NCI-H524 (cell line): ENCODE data around the gene SMIM23.

ENCODE experiments used
- DNase-seq, 2 experiments: peaks; one replicate each; lab custom pipeline; 2025; lab: John Stamatoyannopoulos, UW

Gene SMIM23

DNA sequence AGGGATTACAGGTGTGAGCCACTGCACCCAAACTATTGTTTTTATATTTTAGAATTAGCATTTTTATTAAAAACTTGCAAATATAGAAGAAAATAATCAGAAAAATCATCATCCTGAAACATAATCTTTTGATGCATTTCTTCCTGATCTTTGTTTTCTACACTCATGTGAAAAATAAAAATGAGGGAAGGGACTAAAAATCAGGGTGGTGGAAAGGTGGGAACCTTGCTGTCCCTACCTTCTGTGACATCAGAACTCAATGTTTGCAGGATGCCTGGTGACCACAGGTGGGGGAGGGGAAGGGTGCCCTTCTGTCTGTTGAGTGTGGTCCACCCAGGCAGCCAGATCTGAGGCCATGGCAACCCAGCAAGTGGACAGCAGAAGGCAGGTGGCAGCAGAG, at the start of gene SMIM23:
Gene SMIM23 (plus strand): TSS at position 301 of the 400 bp plus-strand sequence. CDS start 55 bp downstream, at position 356.
- no peak for DNase-seq

DNA sequence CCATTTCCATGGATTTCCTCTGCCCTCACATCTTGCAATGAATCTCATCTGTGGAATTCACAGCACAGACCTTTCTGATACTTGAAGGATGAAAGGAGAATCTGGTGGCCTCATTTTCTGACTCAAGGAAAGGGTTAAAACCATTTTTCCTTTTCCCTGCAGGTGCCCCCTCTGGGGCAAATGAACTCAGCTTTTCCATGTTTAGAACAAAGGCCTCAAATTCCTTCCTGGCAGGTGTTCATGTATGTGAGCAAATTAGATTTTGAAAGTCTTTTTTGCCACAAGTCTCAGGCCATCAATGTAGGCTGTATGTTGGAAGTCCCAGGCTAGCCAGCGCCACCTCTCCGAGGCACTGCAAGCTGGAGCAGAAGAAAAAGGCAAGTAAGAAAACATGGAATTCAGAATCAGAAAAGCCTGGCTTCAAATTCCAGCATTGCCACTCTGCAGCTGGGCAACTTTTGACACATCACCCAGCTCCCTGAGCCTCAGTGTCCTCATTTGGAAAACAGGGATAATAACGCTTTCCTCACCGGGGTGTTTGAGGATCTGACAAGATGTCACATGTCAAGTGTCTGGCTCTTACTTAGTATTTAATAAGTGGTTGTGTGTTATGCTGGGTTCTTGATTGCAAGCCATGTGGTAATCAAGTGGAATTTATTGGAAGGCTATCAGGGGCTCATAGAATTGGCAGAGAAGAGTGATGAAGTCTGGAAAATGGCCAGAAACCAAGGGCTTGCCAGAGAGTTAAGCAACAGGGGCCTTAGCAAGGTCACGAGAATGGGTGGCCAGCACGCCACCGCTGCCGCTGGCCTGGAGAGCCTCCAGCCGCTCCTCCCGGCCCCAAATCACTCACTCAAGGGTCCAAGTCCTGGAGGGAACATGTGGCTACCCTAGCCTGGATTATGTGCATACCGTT, 48.4 kb upstream of the SMIM23 start:
- DNase-seq: no peak

DNA sequence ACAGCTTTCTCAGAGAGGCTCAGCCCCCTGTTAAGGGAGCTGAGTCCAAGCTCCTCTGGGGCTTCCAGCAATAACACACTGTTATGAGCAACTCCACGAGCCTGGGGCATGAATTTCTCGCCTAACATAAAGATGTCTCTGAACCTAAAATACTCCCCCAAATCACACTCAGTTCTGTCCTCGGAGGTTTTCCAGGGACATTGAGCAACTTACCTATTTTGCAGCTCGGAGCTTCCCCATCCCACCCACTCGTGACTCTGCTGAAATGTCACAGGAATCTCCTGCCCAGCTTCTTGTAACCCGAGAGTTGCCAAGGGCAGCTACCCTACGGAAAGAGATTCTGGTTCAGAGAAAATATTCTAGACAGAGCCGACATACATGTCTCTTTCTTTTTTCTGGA, 47.1 kb upstream of the SMIM23 start:
- no peak for DNase-seq

DNA sequence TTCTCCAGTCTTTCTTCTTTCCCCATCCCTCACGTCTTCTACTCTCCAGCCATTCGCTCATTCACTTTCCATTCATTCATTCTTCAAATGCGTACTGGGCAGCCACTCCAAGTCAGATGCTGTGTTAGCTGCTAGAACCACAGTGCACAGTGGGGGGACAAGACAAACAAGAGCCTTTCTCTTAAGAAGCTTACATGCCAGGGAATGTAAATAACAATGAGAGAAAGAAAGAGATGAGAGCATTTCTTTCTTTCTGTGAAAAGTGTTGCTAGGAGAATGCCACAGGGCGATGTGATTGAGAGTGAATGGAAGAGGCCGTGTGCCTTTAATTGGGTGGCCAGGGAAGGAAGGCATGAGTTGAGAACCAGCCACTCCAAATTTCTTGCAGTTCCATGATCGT, 46.3 kb upstream of the SMIM23 start:
- DNase-seq: no peak

DNA sequence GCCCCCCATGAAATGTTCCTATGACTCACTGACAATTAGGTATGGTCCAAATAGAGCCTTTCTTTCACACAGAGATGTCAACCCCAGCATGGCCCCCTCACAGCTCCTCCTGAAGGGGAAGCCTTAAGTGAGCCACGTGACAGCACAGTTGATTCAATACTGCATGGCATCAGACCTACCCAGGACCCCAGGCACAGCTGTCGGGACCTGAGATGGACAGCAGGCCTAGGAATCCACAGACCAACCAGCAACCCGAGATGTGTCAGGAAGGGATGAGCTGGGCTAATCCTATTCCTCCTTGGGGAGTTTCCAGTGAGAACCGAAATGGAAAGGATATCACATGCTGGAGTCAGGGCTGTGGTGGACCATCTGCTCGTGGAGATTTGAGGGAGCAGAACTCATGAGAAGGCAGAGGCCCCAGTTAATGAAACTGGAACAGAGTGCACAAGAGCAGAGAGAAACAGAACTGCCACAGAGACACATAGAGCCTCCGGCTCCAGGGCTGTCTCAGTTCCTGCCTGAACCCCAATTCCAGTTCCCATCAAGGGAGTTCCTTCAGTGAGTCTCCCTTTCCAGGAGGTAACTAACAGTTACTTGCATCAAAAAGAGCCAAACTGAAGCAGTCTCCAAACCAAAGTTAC, 42.1 kb upstream of the SMIM23 start:
- DNase-seq: peak; percentile 78 to 91

DNA sequence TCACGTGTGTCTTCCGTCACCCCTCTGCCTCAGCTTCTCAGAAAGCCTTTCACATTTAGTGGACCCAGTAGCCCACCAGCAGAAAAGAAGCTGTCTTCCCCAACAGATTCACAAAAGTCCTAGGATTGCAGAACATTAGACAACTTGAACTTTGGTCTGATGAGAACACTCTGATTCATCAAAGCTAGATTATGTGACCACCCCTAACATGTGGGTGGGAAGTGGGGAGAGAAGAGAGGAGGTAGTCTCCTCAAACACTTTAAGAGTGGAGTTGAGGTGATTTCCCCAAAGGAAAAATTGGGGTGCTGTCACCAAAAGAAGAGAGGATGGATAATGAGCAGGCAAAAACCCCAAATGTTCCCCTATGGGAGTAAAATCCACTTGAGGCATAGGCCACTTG, 41.4 kb upstream of the SMIM23 start:
- DNase-seq: no peak

DNA sequence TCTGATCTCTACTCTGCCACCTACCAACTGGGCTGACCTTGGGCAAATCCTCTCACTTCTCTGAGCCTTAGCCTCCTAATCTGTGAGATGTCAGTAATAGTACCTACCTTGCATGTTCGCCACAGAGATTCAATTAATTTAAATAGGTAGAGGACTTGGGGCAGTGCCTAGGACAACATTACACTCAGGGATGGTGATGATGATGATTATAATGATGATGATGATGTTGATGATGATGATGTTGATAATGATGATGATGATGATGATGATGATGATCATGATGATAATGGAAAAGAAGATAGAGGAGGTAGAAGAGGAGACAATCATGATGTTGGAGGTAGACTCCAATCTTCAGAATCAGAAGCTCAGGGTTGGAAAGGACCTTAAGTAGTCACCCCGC, 40.7 kb upstream of the SMIM23 start:
- no peak for DNase-seq

DNA sequence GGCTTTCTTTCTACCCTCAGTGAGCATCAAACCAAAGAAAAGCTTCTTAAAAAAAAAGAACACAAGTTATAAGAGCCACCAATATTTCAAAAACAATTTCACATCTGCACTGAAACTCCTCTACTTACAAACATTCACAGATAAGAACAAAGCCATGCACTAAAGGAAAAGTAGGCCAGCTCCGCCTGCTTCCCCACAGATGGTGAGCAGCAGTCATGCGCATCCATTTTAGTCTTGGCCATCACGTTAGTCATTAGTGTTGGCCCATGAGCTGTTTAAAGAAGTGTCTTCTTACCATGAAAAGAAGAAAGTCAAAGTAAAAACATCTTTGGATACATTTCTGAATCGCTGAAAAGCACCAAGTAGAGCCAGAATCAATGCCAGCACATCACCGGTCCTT, 40.0 kb upstream of the SMIM23 start:
- DNase-seq: no peak

DNA sequence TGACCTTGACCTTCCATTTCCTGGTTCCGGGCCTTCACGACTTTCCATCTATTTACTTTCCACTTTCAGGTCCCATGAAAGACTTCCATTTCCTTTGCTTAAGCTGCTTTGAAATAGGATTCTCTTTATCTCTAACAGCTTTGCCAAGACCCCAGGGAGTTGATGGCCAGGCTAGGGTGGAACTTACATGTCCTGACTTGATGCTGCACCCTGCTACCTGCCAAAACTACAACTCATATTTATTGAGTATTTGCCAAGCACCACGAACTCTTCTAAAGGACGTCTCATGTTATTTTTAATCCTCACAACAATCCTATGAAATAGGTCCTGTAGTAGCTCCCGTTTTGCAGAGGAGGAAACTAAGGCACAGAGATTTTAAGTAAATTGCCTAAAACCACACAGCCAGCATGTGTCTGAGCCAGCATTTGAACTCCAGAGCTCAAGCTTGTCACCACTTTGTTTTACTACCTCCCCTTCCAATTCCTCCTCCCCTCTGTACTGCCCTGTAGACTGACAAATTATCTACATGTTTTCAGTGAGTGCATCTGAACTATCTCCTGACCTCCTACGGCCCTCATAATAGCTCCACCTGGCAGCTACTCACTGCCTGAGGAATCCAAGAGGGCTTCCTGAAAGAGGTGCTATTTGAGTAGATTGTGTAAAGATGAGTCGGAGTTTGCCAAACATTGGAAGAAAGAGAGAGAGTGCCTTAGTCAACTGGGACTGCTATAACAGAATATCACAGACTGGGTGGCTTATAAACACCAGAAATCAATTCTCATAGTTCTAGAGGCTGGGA, 38.4 kb upstream of the SMIM23 start:
- DNase-seq: no peak

DNA sequence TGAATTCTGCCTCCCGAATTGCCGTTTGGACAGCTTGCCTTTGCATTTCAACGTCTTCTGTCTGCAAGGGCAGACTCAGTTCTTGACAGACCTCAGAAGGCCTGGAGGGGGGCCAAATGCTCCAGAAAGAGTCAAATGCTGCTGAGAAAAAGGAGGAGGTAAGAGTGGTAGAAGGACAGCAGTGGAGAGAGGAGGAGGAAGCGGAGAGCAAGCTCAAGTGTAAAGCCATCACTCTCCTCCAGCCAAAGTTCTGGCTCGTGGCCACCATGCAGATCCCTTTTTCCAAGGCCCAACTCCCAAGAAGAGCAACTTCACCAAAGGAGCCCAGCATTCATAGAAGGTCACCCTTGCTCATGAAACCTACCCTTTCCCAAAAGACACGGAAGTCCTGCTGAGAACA, 36.9 kb upstream of the SMIM23 start:
- DNase-seq: no peak

DNA sequence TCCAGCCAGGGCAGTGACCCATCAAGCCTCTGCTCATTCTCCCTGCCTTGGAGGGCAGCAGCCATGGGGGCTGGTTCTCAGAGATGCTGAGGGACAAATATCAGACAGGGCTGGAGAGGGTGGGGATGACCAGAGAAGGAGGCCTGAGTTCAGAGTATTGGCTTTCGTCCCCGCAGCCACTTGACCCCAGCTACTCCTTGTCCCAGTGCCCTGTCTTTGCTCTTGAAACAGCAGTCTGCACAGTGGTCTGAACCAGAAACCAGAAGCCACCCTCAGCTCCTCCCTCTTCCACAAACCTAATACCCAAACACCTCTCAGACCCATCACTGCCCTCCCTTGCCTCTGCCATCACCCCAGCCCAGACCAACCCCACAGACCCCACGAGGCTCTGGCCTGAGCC, 36.3 kb upstream of the SMIM23 start:
- DNase-seq: no peak

DNA sequence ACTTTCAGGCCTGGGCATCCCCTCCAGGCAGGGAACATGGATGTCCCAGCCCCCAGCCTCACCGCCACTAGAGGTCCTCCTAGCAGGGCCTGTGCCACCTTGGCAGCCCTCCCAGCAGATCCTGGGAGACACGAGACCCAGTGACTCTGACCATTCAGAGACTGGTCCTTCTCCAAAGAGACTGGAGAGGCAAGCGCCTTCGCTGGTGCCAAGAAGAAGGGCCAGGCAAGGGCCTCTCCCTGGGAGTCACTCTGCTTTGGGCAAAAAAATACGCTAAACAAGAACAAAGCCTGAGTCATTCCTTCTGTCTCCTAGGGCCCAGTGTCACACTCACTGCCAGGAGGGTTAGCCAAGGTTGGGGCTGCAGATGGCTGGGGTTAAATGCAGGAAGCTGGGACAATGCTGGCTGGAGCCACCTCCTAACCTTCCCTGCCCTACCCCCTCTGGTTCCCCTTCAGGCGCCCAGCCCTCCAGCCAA, 35.3 kb upstream of the SMIM23 start:
- peak in 1 of 2 experiments; percentile 7 for DNase-seq

DNA sequence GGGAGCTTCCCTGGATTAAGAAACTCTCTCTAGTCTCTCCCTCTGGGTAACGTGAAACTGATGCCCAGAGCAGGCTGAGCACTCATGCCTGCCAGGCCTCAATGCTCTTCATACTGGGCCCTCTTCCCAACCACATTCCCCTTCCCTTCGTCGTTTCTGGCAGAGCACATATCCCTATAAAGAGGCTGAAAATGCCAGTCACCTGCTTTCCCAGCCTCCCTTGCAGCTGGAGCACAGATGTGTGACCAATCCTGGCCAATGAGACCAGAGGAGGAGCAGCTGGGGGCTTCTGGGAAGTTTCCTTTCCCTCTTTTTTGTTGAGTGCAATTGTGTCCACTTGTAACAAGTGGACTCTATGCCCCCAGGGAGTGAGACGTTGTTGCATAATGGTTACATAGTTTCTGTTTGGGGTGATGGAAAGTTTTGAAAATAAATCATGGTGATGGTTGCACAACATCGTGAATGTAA, 30.2 kb upstream of the SMIM23 start:
- DNase-seq: no peak

DNA sequence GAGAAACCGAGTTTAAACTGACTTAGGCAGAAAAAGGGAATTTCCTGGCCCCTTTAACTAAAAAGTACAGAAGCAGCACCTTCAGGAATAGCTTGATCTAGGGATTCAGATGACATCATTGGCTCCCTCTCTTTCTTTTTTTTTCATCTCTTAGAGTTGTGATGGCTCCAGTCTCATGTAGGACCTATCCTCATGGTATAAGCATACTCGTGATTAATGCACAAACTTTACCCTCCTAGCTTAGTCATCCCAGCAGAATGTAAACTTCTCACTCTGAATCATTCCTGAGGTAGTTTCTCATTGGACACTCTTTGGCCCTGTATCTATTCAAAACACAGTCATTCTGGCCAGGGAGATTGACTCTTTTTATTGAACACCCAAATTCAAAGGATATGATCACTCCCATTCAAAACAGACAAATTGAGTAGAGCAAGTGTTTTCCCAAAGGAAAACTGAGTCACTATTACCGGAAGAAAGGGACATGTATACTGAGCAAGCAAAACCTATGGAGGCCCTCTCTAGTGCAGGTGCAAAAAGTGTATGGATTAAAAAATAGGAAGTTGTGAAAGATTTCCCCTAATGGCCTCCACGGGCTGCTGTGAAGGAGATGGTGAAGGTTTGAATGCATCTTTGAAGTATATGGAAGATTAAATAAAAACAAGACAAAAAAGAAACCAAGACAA, 27.6 kb upstream of the SMIM23 start:
- DNase-seq: no peak

DNA sequence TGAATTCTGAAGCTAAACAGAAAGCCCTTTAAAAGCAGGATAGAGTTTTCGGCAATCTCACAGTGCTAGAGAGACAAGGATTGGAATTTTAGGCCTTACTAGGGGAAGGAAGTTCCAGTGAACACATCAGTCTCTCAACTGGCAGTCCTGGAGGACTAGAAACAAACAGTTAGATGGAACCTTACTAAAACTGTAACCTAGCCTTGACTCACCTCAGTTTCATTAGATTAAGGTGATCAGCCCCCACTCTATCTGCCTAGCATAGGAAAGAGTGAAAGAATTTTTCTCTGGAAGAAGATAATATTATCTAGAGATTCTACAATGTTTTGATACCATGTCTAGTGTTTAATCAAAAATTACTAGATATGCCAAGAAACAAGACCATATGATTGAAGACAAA, 25.8 kb upstream of the SMIM23 start:
- no peak for DNase-seq

DNA sequence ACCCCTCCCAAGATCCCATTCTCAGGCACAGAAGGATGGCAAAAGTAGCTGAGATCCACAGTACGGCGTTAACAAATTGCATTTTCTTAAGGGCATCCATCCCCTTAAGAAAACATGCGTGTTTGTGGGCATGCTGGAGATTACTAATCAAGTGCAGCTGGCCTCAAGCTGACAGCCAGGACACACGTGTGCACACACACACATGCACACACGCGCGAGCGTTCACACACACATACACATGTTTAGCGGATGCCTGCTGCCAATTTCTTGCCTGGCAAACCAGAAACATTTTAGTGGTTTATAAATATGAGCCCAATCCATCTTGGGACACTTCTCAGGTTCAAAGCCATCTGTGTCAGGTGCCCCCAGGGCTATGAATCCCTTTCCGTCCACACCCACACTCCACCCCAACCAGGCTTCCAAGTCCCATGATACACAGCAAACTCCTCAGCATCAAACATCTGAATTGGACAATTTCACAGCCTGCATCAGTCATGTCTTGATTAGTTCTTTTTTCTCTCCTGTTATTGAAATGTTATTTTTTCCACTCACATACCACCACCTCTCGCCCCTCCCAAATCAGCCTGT, 23.5 kb upstream of the SMIM23 start:
- DNase-seq: no peak

DNA sequence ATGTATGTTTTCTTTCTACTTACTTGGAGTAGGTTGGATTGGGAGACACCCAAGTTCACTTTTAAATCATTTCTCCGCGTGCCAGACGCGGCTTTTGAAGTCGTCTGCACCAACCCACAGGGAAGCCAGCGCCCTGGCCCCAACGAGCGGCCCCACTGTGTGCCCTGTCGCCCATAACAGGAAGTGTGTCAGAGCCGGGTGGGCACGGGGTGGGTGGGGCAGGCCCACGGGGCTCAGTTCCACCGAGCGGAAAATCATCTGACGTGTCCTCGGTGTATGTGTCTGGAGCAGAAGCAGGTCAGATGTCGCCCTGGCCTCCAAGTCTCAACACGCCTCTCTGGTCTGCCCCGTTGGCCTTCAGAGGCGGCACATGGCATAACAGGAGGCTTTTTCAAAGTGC, 22.7 kb upstream of the SMIM23 start:
- no peak for DNase-seq

DNA sequence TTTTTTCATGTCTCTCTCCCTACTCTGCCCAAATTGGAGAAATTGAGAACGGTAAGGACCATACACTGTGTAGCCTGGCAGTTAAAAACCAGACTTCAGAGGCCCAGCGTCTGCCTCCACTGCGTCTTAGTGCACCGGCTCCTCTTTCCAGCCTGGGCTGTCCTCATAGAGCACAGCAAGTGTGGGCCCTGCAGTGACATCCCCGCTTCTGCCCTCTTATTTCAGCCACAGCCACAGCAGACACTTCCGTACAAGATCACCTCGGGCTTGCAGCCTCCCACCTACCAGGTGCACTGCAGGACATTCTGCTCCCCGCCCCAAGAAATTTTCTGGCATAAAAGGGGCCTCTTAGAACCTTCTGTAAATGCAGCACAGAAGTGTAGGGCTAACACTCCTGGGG, 21.4 kb upstream of the SMIM23 start:
- no peak for DNase-seq

DNA sequence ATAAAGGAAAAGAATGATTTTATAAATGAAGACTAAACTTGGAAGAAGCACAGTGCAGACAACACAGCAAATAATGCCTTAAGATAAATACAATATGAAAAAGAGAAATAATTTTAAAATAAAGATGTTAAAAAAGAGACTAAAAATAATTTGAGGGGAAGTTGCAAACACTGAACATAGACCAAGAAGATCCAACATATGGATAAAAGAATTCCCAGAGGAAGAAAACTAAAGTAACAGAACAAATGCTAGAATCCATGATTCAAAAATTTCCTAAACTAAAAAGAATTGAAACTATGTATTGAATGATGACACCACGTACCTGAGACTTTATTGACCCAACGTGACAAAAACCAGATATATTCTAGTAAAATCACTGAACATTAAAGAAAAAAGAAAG, 18.7 kb upstream of the SMIM23 start:
- no peak for DNase-seq

DNA sequence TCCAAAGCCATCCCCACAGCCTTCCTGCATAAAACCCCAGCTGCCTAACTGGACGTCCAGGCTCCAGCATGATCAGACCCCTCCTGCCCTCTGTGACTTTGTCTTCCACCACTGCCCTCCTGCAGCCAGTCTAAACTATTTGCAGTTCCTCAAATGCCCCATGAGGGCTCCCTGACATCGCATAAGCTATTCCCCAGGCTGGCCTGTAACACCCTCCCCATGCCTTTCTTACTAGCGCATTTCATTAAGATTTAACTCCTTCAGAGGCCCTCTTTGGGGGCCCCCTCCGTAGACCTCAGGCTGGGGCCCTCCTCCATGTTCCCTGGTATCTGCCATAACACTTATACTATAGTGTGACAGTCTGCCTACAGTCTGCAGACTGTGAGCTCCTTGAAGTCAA, 15.5 kb upstream of the SMIM23 start:
- DNase-seq: no peak

DNA sequence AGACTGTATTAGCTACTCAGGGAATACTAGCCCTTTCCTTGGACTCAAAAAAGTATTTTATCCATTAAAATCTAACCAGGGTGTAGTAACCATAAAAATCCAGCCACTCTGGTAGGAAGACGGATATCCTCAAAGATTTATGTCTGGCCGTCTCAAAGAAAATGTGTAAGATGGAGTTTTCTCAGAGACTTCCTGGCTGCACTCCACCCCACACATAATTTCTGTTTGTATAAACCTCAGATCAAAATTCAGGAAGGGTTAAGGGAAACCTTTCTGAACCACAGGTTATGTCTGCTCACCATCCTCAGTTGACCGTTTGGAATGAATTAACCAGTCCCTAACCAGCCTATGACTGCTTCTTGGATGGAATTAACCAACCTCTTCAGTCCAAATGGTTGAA, 13.8 kb upstream of the SMIM23 start:
- DNase-seq: no peak
